GM21576 (cell line): Measurements from ENCODE around the gene RPL32.

Experiments used
- ATAC-seq: cut with Tn5 transposase; IDR thresholded peaks from one replicate; pipeline ENCODE4 v1.9.1; 2021; ENCODE audit warnings: mild to moderate bottlenecking, moderate library complexity; ENCODE audit not compliant: unreplicated experiment

The RPL32 gene

GRCh38 chr3:12833222-12834161, 7.9 kb downstream of the RPL32 start:
- ATAC-seq, result no peak

GRCh38 chr3:12832350-12833221, 8.8 kb downstream of the RPL32 start:
- ATAC-seq, result no peak

GRCh38 chr3:12831301-12831866, 10.0 kb downstream of the RPL32 start:
- ATAC-seq, result no peak

GRCh38 chr3:12830785-12831156, 10.6 kb downstream of the RPL32 start:
- ATAC-seq, result no peak

- no peak for ATAC-seq
These were observed 11.2 kb downstream of the RPL32 start for GRCh38 chr3:12829886-12830784.

GRCh38 chr3:12829404-12829803, 12.0 kb downstream of the RPL32 start:
- ATAC-seq, result no peak

GRCh38 chr3:12828751-12829150, 12.6 kb downstream of the RPL32 start:
- no peak for ATAC-seq

- no peak for ATAC-seq
These were observed 16.2 kb downstream of the RPL32 start for GRCh38 chr3:12825156-12825555.

GRCh38 chr3:12824299-12824698, 17.1 kb downstream of the RPL32 start:
- no peak for ATAC-seq

- ATAC-seq, result no peak
These were observed 18.5 kb downstream of the RPL32 start for GRCh38 chr3:12822725-12823373.

- ATAC-seq, result no peak
These were observed 22.6 kb downstream of the RPL32 start for GRCh38 chr3:12818773-12819172.

- no peak for ATAC-seq
These were observed 23.1 kb downstream of the RPL32 start for GRCh38 chr3:12818273-12818672.

- no peak for ATAC-seq
These were observed 24.0 kb downstream of the RPL32 start for GRCh38 chr3:12817343-12817710.

- no peak for ATAC-seq
These were observed 24.6 kb downstream of the RPL32 start for GRCh38 chr3:12816521-12817342.

GRCh38 chr3:12815719-12816118, 25.6 kb downstream of the RPL32 start:
- no peak for ATAC-seq

- no peak for ATAC-seq
These were observed 26.3 kb downstream of the RPL32 start for GRCh38 chr3:12815078-12815477.

GRCh38 chr3:12813967-12814366, 27.4 kb downstream of the RPL32 start:
- no peak for ATAC-seq

GRCh38 chr3:12812812-12813211, 28.6 kb downstream of the RPL32 start:
- no peak for ATAC-seq

- ATAC-seq, result no peak
These were observed 30.4 kb downstream of the RPL32 start for GRCh38 chr3:12810961-12811360.
